Measurements from ENCODE around the gene CPPED1.

DNA sequence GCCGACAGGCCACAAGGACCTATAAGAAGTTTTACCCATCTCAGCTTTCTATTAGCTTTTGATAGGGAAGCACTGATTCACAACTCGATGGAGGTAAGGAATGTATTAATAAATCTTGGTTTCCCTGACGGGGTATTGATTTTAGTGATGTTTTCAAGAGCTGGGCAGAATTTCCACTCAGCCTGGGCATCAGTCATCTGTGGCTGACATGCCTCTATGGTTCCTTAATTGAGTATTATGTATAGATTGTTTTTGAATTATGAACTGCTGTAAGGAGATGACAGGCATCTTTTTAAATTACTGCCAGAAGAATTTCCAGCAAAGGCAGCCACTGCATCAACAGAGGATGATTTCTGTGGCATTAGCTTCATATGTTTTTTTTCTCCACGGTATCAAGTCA lies 128.6 kb downstream of the CPPED1 start:
- no peak for TF ChIP-seq CTCF (IDR thresholded peaks at IDR 0.05)
- no peak for TF ChIP-seq POLR2A (IDR thresholded peaks at IDR 0.05)

All from prostate gland (tissue), 2 donors.